GM12874 (cell line): ENCODE results near the gene SLC4A8.

Experiments
- TF ChIP-seq, protein P1 (sequence below): IDR thresholded peaks from 2 replicates; pipeline ENCODE4 v1.5.1; 2011; ENCODE audit warnings: low read depth, mild to moderate bottlenecking, control low read depth, low read length, moderate library complexity; ENCODE audit not compliant: insufficient read depth

The SLC4A8 gene

DNA sequence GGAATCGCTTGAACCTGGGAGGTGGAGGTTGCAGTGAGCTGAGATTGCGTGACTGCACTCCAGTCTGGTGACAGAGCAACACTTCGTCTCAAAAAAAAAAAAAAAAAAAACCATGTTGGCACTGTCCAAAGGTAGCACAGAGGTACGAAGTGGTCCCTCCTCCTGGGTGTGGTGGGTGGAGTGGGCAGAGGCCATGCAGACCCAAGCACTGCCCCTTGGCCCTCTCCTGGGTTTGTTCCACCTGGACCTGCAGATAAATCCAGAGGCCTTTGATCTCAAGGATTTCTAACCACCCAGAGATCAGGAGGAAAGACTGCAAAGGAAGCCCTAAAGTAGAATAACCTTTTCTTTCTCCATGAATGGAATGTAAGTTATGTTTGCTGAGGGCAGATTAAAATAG is 24.7 kb upstream of the SLC4A8 start:
- TF ChIP-seq, protein P1, sequence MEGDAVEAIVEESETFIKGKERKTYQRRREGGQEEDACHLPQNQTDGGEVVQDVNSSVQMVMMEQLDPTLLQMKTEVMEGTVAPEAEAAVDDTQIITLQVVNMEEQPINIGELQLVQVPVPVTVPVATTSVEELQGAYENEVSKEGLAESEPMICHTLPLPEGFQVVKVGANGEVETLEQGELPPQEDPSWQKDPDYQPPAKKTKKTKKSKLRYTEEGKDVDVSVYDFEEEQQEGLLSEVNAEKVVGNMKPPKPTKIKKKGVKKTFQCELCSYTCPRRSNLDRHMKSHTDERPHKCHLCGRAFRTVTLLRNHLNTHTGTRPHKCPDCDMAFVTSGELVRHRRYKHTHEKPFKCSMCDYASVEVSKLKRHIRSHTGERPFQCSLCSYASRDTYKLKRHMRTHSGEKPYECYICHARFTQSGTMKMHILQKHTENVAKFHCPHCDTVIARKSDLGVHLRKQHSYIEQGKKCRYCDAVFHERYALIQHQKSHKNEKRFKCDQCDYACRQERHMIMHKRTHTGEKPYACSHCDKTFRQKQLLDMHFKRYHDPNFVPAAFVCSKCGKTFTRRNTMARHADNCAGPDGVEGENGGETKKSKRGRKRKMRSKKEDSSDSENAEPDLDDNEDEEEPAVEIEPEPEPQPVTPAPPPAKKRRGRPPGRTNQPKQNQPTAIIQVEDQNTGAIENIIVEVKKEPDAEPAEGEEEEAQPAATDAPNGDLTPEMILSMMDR = no peak

DNA sequence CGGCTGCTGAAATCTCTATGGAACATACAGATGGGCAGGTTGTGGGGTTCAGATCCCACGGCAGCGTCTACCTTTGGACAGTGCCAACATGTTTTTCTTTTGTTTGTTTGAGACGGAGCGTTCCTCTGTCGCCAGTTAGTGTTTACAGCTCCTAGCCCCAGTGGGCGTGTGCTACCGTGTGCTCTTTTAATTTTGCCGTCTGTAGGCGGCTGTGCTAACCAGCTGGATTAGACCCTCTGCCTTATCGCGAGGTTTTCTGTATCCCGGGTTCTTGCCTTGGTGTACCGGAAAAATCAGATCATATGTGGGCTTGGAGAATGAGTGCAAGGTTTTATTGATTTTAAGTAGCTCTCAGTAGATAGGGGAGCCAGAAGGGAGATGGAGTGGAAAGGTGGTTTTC is 23.6 kb upstream of the SLC4A8 start:
- TF ChIP-seq, protein P1 = no peak

DNA sequence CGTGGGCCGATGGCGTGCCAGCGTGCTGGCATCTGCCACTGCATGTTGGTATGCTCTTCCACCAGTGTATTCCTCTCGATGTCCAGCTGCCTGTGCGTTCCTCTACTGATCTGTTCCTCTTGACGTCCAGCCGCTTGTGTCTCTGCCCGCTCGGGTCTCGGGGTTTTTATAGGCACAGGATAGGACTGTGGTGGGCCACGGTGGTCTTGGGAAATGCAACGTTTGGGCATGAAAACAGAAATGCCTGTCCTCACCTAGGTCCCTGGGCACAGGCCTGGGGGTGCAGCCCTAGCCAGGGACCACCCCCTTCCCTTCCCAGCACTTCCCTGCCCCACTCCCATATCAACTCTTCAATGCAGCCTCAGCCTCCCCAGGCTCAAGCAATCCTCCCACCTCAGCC is 23.1 kb upstream of the SLC4A8 start:
- TF ChIP-seq, protein P1 = no peak

DNA sequence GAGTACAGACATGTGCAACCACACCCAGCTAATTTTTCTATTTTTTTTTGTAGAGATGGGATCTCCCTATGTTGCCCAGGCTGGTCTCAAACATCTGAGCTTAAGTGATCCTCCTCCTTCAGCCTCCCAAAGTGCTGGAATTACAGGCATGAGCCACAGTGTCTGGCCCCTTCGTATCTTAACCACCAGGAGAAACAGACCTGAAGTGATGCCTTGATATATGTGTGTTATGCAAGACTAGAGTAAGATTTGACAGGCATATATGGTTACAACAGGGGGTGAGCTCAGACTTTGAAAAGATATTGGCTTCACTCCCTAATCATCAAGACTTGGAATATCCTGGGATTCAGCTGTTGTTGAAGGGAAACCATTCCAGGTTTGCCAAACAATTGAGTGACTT is 22.7 kb upstream of the SLC4A8 start:
- TF ChIP-seq, protein P1 = no peak

DNA sequence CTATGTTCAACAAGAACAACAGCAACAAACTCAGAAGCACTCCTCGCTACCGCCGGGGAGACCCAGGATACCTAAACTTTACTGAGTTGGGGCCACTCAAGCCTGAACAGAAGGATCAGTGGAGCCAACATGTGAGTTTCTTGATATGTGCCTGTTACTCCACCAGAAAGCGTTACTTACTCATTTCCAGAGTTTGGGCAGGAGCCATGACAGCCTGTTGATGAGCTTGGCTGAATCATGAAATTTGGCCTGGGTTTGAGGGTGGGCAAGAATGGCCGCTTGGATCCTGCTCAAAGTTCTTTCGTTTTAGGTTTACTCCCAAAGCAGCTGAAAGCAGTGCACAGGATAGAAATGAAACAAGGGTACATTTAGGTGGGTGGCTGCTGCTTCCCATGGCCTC is 21.5 kb upstream of the SLC4A8 start:
- TF ChIP-seq, protein P1 = no peak

DNA sequence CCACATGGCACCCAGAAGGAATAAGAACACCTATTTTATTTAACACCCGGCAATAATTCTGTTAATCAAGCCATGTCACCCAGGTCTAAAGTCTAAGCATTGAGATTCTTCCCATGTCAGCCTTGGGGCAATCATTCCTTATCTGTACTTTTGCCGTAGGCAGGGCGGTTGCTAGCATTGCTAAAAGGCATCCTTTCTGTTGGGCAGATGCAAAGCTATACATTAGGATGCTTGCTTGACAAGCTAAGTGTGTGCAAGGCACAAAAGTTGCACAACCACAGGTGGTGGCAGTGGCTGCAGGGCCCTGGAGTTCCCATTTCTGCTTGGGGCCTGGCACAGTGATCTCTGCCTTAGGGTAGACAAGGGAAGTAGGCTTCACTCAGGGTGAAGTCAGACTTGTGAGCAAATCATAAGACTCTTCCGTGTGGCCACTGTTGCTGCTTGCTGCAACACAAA is 20.9 kb upstream of the SLC4A8 start:
- TF ChIP-seq, protein P1 = no peak

DNA sequence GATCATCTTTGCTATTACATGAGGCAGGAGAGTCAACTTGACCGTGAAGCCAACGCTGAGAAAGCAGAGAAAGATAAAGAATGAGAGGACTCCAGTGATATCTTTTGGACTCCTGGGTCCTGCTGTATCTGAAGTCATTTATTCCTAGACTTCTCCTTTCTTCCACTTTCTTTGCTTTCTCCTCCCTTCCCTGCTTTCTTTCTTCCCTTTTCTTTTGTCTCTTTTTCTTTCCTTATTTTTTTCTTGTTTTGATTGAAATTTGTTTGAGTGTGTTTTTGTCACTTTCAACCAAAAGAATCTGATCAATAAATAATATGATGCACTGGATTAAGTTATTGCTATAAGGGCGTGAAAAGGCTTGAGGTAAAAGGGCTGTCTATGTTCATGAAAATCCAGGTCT is 20.0 kb upstream of the SLC4A8 start:
- TF ChIP-seq, protein P1 = no peak

DNA sequence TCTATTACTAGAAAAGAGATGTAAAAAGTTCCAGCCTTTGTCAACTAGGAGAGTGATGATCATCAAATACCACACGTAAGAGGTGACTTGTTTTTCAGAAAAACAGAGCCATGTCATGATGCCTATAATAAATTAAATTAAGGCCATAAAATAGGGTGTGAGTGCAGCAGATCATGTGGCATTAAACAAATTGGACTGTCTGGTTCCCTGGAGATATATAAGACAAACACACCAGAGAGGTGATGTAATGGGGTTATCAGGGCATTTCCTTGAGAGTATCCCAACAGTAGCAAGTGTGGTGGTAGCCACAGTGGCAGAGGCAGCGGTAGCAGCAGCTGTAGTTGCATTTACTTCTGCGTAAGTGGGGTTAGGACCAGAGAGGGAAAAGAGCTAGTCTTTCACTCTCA is 18.8 kb upstream of the SLC4A8 start:
- TF ChIP-seq, protein P1 = no peak
